T-cell (primary cell): Measurements from ENCODE around the gene ATRAID. TPM values are rescaled to one million over a fixed set of nuclear protein-coding genes. Genes with fewer than 3 reads are reported as not detected.
"Not testable (repeated sequence)": the region's sequence is repeated elsewhere in the genome, so short reads cannot be mapped to it uniquely, and the experiment has no call there.

Source experiments
- ATAC-seq, 4 experiments: fragments of 200-7000 bp in 3 of 4; fragments of 150-1000 bp in 1 of 4; cut with Tn5 transposase; replicated peaks in 1 of 4; 1 replicate in 3 of 4; 2 replicates in 1 of 4; pipeline ENCODE4 v1.10.0; 2021; ENCODE audit warnings: moderate library complexity in 3 of 4, mild to moderate bottlenecking in 2 of 4, moderate number of reproducible peaks in 1 of 4
- CTCF ChIA-PET, 2 donors: fragments of 300-600 bp; sonication (Branson Sonifier 250); formaldehyde crosslinking; loops; one replicate each; lab custom pipeline; 2022; ENCODE audit warnings: antibody characterized with exemption in 2 of 2; lab: Charles Lee
- POLR2A ChIA-PET, 2 donors: fragments of 300-600 bp; sonication (Branson Sonifier 250); formaldehyde crosslinking; loops; one replicate each; lab custom pipeline; 2022; ENCODE audit warnings: antibody characterized with exemption in 2 of 2; lab: Charles Lee
- DNase-seq, 35 experiments: peaks; one replicate each; pipeline versions ENCODE4 v3.0.0 to v3.0.0-alpha.2; 2013 to 2023
- H3K27ac ChIP-seq: one replicate; pipeline ENCODE4 v1.5.1; 2013; ENCODE audit warnings: low read length
- H3K27me3 ChIP-seq, 2 experiments: replicated peaks in 1 of 2; 1 replicate in 1 of 2; 2 replicates in 1 of 2; pipeline versions ENCODE4 v1.6.1 to v1.7.0; 2013; ENCODE audit warnings: low read length in 1 of 2, mixed read lengths in 1 of 2; ENCODE audit not compliant: control insufficient read depth in 2 of 2, insufficient read depth in 2 of 2; ENCODE audit errors: extremely low read depth in 1 of 2
- H3K36me3 ChIP-seq, 2 donors: 1 replicate in 1 of 2; 2 replicates in 1 of 2; pipeline versions ENCODE4 v1.6.1 to v1.7.0; 2013; ENCODE audit warnings: low read length in 1 of 2; ENCODE audit not compliant: control insufficient read depth in 2 of 2, insufficient read depth in 1 of 2; ENCODE audit errors: extremely low read depth in 1 of 2
- H3K4me1 ChIP-seq, 2 experiments: 1 replicate in 1 of 2; 2 replicates in 1 of 2; pipeline versions ENCODE4 v1.6.1 to v1.7.0; 2013; ENCODE audit warnings: low read length in 2 of 2, mixed read lengths in 1 of 2; ENCODE audit not compliant: insufficient read depth in 2 of 2, control insufficient read depth in 1 of 2; ENCODE audit errors: extremely low read depth in 1 of 2
- H3K4me3 ChIP-seq, 2 donors: 1 replicate in 1 of 2; 2 replicates in 1 of 2; pipeline versions ENCODE4 v1.5.1 to v1.7.0; 2013; ENCODE audit warnings: mild to moderate bottlenecking in 2 of 2, low read length in 1 of 2, moderate library complexity in 1 of 2; ENCODE audit not compliant: control insufficient read depth in 1 of 2; ENCODE audit errors: extremely low read depth in 1 of 2
- H3K9me3 ChIP-seq: 2 replicates; pipeline ENCODE4 v1.7.0; 2013
- H3K27ac Mint-ChIP-seq, 2 donors: one replicate each; pipeline ENCODE4 v1.8.0; 2020 to 2021; ENCODE audit warnings: mild to moderate bottlenecking in 2 of 2, mixed read lengths in 2 of 2
- H3K27me3 Mint-ChIP-seq, 2 donors: one replicate each; pipeline ENCODE4 v1.8.0; 2021 to 2022; ENCODE audit warnings: mixed read lengths in 2 of 2
- H3K36me3 Mint-ChIP-seq: one replicate; pipeline ENCODE4 v1.8.0; 2021; ENCODE audit warnings: mixed read lengths
- H3K4me1 Mint-ChIP-seq, 3 donors: one replicate each; pipeline ENCODE4 v1.8.0; 2020 to 2022; ENCODE audit warnings: mixed read lengths in 3 of 3, mild to moderate bottlenecking in 1 of 3
- H3K4me3 Mint-ChIP-seq, 3 donors: one replicate each; pipeline ENCODE4 v1.8.0; 2020 to 2022; ENCODE audit warnings: mild to moderate bottlenecking in 3 of 3, mixed read lengths in 3 of 3, moderate library complexity in 3 of 3
- H3K9me3 Mint-ChIP-seq, 3 donors: one replicate each; pipeline ENCODE4 v1.8.0; 2020 to 2022; ENCODE audit warnings: mixed read lengths in 3 of 3
- WGBS: methylation state at CpG from one replicate; pipeline ENCODE4 v1.1.5; 2013; ENCODE audit warnings: missing lambda C conversion rate; ENCODE audit not compliant: insufficient coverage; 5-methylcytosine and 5-hydroxymethylcytosine counted together
- total RNA-seq, 35 experiments: library from RNA in 6 of 35; stranded (reverse) in 6 of 35; fragments of 120-200 nt in 1 of 35; gene quantifications; one replicate each; pipeline versions ENCODE4 v1.2.1 to v1.2.4 and lab custom pipeline; 2013 to 2026

ATRAID gene
- total RNA-seq, 5 donors from 2014 or later (not counting 1 experiment from before 2014, with no cell fraction given) = 78.9 to 106 (median 96.0) TPM

- 83% methylated on average over 5 of the region's 17 CpGs for WGBS
- H3K27ac Mint-ChIP-seq = no peak overlapping the region
Observed at GRCh38 chr2:27194538-27195354, 17.1 kb upstream of the ATRAID start.

DNA sequence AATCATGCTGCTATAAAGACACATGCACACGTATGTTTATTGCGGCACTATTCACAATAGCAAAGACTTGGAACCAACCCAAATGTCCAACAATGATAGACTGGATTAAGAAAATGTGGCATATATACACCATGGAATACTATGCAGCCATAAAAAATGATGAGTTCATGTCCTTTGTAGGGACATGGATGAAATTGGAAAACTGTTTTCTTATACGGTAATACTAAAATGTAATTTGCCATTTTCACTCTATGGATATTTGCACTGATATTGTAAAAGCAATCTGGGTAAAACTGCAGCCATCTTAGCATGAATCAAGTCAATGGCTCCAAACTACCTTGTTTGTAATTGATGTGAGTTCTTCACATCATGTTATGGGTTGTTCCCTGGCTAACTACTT lies 16.0 kb upstream of the ATRAID start:
- no CpG with 5 or more reads among the region's 3 CpGs for WGBS
- DNase-seq, H3K4me3 Mint-ChIP-seq, POLR2A ChIA-PET, H3K9me3 Mint-ChIP-seq, H3K27me3 ChIP-seq, H3K4me1 Mint-ChIP-seq, CTCF ChIA-PET, H3K4me1 ChIP-seq, H3K4me3 ChIP-seq, H3K27ac Mint-ChIP-seq, H3K36me3 Mint-ChIP-seq, H3K27ac ChIP-seq, ATAC-seq, H3K9me3 ChIP-seq, H3K27me3 Mint-ChIP-seq: not testable (repeated sequence)
- H3K36me3 ChIP-seq = peaks cover 0 to 10% of the 10 kb centered on the region in 2 donors

More at GRCh38 chr2:27194538-27195354, 17.1 kb upstream of the ATRAID start:
- Histone ChIP-seq H3K36me3 (peaks cover 0 to 3% of the 10 kb centered on the region in 2 donors), H3K9me3 (no peaks in the 10 kb centered on the region), H3K27me3 (no peaks in the 10 kb centered on the region), H3K27ac (no peak overlapping the region), H3K4me1 (no peaks in the 10 kb centered on the region), H3K4me3 (no peak overlapping the region)
- DNase-seq (no peak), ATAC-seq (no peak)
- H3K36me3 Mint-ChIP-seq = peaks cover 2% of the 10 kb centered on the region
- H3K4me1 Mint-ChIP-seq = no peaks in the 10 kb centered on the region
- no peak overlapping the region for H3K4me3 Mint-ChIP-seq
- no peaks in the 10 kb centered on the region for H3K27me3 Mint-ChIP-seq
- ChIA-PET POLR2A (no interaction called here), CTCF (no interaction called here)
- H3K9me3 Mint-ChIP-seq = no peaks in the 10 kb centered on the region

DNA sequence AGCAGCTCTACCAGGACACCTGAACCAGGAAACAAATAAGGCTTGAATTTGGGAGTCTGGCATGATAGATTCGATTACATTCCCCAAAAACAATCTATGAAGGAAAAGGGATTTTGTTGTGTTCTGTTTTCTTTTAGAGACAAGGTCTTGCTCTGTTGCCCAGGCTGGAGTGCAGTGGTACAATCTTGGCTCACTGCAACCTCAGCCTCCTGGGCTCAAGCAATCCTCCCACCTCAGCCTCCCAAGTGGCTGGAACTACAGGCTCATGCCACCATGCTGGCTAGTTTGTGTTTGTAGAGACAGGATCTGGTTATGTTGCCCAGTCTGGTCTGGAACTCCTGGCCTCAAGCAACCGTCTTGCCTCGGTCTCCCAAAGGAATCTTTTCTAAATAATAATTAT lies 13.8 kb upstream of the ATRAID start:
- H3K27ac ChIP-seq, H3K9me3 Mint-ChIP-seq, ATAC-seq, POLR2A ChIA-PET, CTCF ChIA-PET, H3K4me1 ChIP-seq, H3K27me3 ChIP-seq, H3K27ac Mint-ChIP-seq, H3K9me3 ChIP-seq, H3K27me3 Mint-ChIP-seq, DNase-seq, H3K4me1 Mint-ChIP-seq, H3K4me3 Mint-ChIP-seq, H3K4me3 ChIP-seq: not testable (repeated sequence)
- H3K36me3 ChIP-seq = peaks cover 0 to 28% of the 10 kb centered on the region in 2 donors
- WGBS = no CpG with 5 or more reads among the region's 3 CpGs
- H3K36me3 Mint-ChIP-seq = peaks cover 16% of the 10 kb centered on the region

DNA sequence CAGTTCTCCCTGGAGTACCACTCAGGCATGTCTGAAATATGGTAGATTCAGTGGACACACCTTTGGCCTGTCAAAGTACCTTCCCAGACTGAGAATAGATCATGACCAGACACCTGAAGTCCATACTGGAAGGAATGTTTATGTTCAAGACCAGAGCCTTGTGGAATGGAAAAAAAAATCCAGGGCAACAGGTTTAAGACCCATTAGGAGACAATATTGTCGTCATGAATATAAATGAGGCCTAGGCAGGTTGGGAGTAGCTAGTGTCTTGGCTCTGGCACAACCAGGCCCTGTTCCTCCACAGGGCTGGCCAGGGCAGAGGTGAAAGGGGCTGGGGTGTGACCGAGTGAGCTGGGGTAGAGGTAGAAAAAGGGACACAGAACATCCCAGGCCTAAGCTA lies 13.2 kb upstream of the ATRAID start:
- peaks cover 21% of the 10 kb centered on the region for H3K36me3 Mint-ChIP-seq
- no peak overlapping the region for H3K4me3 Mint-ChIP-seq
- Histone ChIP-seq H3K9me3 (no peaks in the 10 kb centered on the region), H3K27me3 (no peaks in the 10 kb centered on the region), H3K4me3 (no peak overlapping the region), H3K4me1 (no peaks in the 10 kb centered on the region), H3K36me3 (peaks cover 1 to 34% of the 10 kb centered on the region in 2 donors), H3K27ac (no peak overlapping the region)
- H3K27ac Mint-ChIP-seq = no peak overlapping the region
- no peaks in the 10 kb centered on the region for H3K4me1 Mint-ChIP-seq
- DNase-seq (no peak), ATAC-seq (no peak)
- 96% methylated on average over 2 of the region's 2 CpGs for whole genome bisulfite sequencing
- no peaks in the 10 kb centered on the region for H3K27me3 Mint-ChIP-seq
- ChIA-PET POLR2A (no interaction called here), CTCF (no interaction called here)
- H3K9me3 Mint-ChIP-seq = no peaks in the 10 kb centered on the region

DNA sequence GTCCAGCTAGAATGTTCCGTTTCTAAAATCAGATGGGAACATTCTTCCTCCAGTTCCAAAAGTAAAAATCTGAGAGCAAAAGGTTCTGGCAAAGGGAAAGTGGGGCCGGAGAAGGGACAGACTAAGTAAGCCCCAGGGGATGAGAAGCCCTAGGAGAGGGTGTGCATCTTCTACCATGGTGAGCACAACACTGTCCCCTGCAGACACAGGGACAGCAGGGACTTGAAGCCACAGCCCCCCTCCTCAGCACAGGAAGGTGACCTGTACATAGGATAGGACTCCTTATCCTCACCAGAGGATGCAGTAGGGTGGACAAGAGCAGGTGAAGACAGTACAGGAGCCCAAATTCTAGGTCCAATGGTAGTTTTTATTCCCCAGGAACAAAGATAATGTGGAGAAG lies 12.6 kb upstream of the ATRAID start:
- no peak overlapping the region for H3K27ac Mint-ChIP-seq
- WGBS = 100% methylated on average over 1 of the region's 2 CpGs
- CTCF ChIA-PET = no interaction called here
- ATAC-seq (peak in 1 of 4 experiments; percentile 8), DNase-seq (no peak)
- no peaks in the 10 kb centered on the region for H3K4me1 ChIP-seq
- H3K4me3 Mint-ChIP-seq = no peak overlapping the region
- H3K27me3 ChIP-seq = no peaks in the 10 kb centered on the region
- no peaks in the 10 kb centered on the region for H3K9me3 Mint-ChIP-seq
- H3K27ac ChIP-seq = no peak overlapping the region
- peaks cover 7 to 39% of the 10 kb centered on the region in 2 donors for H3K36me3 ChIP-seq
- H3K36me3 Mint-ChIP-seq = peaks cover 21% of the 10 kb centered on the region
- H3K9me3 ChIP-seq = no peaks in the 10 kb centered on the region
- H3K4me1 Mint-ChIP-seq = no peaks in the 10 kb centered on the region
- H3K27me3 Mint-ChIP-seq = no peaks in the 10 kb centered on the region
- H3K4me3 ChIP-seq = no peak overlapping the region
- POLR2A ChIA-PET = no interaction called here

- H3K4me3 Mint-ChIP-seq = no peak overlapping the region
- 87% methylated on average over 6 of the region's 7 CpGs for WGBS
- ChIA-PET CTCF (no interaction called here), POLR2A (no interaction called here)
- DNase-seq (no peak), ATAC-seq (no peak)
- no peak overlapping the region for H3K27ac Mint-ChIP-seq
- no peaks in the 10 kb centered on the region for H3K9me3 Mint-ChIP-seq
- Histone ChIP-seq H3K9me3 (no peaks in the 10 kb centered on the region), H3K4me1 (no peaks in the 10 kb centered on the region), H3K27ac (no peak overlapping the region), H3K4me3 (no peak overlapping the region), H3K36me3 (peaks cover 8 to 63% of the 10 kb centered on the region in 2 donors), H3K27me3 (no peaks in the 10 kb centered on the region)
- peaks cover 38% of the 10 kb centered on the region for H3K36me3 Mint-ChIP-seq
- no peaks in the 10 kb centered on the region for H3K27me3 Mint-ChIP-seq
- H3K4me1 Mint-ChIP-seq = peaks cover 0 to 11% (median 3%) of the 10 kb centered on the region in 3 donors
Observed at GRCh38 chr2:27201675-27202074, 10.2 kb upstream of the ATRAID start.
